DOHH2 (cell line): ENCODE measurements around the gene PDE3B.

Source experiments
- CTCF ChIP-seq: fragments of 200-600 bp; sonication (generic); IDR thresholded peaks from one replicate; pipeline ENCODE4 v1.5.1; 2014; ENCODE audit warnings: antibody characterized with exemption, mild to moderate bottlenecking, low read depth, low read length; ENCODE audit not compliant: poor library complexity, severe bottlenecking
- EZH2phosphoT487 ChIP-seq: fragments of 200-600 bp; sonication (generic); IDR thresholded peaks from 2 replicates; pipeline ENCODE4 v1.6.1; 2017; ENCODE audit warnings: borderline replicate concordance, mild to moderate bottlenecking, antibody characterized with exemption, low read length, moderate library complexity, mixed read lengths

GRCh38 chr11:14687456-14687855 is 43.9 kb downstream of the PDE3B start:
- no peak for TF ChIP-seq CTCF
- no peak for TF ChIP-seq EZH2phosphoT487
